GM19324 (cell line): Measurements from ENCODE around the gene TMEM97.

Experiments
- ATAC-seq: cut with Tn5 transposase; IDR thresholded peaks from one replicate; pipeline ENCODE4 v1.9.1; 2021; ENCODE audit warnings: mild to moderate bottlenecking, moderate library complexity; ENCODE audit not compliant: unreplicated experiment, low FRiP score

The TMEM97 gene

DNA sequence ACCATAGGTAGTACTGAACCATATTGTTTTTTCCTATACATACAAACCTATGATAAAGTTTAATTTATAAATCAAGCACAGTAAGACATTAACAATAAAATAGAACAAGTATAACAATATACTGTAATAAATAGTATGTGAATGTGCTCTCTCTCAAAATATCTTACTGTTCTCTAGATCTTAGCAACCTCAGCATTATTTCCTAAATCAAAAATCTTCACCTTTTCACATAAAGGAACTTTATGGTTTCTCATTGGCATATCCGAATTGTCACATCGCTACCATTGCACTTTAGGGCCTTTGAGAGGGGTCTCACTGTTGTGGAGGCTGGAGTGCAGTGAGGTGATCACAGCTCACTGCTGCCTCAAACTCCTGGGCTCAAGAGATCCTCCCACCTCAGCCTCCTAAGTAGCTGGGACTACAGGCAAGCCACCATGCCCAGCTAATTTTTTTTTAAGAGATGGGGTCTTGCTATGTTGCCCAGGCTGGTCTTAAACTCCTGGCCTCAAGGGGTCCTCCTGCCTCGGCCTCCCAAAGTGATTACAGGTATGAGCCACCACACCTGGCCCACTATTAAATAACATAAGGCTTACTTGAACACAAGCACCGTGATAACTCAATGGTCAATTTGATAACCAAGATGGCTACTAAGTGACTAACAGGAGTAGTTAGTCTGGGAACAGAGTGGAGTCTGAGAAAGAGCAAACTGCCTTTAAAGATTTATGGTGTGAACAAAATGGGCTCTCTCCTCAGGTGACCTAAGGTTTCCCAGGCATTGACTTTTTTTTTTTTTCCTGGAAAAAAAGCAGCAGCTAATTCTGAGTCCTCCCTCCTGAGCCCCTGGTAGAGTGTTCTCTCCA lies 2.9 kb upstream of the TMEM97 start:
- no peak for ATAC-seq

DNA sequence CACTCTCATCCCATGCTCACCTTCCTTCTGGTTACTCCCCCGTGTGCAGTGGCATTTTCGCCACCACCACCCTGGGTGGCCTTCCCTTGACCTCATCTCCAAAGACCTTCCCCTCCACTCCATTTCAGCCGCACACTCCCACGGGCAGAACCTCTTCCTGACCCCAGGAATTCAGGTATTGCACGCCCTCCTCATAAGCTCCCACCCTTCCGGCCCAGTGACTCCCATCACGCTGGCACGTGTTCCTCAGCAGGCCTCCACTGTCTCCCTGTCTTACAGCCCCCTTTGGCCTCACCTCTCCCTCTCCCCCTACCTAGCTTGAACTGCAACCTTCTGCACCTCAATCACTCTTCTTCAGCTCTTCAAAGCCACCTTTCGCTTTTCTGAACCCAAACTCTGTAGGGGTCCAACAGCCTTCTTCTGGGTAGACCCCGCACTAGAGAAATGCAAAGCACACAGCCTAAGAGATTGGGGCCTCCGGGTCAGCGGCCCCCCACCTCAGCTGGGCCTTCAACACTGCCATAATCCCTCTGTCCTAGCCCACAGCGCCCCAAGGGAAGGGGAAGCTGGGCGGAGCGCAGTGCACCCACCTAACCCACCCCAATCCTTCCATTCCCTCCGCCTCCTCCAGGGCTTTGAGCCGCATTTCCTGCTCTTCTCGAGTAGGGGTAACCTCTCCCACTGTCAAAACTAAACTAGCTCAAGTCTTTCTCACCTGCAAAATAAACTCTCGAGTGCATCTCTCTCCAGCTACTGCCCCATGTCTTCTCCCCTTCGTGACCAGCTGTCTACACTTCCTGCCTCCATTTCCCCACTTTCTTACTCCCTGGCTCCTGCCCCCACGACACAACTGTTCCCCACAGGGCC lies 1.7 kb upstream of the TMEM97 start:
- no peak for ATAC-seq

DNA sequence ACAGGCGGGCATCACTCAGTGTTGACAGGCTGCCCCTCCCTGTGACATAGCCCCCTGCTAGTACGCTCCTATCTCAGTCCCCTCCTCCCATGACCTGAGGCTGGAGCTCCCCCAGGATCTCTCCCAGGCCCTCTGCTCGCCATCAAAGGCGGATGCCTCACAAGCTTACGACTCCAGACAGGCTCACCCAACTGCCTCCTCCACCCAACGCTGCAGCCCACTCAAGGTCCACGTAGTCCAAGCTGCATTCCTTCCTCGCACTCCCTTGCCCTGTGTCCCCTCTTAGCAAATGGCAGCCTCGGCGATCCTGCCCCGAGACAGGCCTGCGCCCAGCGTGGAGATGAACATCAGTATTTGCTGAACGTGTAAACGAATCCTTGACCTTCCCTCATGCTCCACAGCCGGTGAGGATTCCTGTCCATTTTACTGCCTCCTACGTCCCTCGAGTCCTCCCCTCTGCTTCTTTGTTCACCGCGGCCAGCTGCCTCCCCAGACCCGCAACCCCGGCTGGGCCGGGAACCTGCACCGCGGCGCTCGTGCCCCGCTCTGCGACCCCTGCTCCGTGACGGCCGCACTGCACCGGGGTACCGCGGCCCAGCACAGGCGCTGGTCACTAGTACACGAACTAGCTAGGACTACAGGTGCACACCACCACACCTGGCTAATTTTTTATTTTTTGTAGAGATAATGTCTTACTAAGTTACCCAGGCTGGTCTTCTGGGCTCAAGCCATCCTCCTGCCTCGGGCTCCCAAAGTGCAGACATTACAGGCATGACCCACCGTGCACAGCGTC lies 838 bp upstream of the TMEM97 start:
- peak; percentile 7 for ATAC-seq

DNA sequence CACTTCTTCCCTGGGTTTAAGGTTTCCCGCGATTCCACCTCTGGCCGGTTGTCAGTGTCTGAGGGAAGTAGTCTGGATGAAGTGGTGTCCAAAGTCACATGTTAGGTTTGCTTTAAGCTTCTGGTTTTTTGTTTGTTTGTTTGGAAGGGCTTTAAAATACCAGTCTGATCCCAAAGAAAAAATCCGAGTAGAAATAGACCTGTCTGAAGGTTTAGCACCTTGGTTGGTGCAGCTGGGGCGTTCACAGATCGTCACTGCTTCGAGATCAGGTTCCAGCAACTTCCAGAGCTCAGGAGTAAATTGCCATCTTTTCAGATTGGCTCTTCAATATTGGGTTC lies 567 bp downstream of the TMEM97 start:
- ATAC-seq = no peak

DNA sequence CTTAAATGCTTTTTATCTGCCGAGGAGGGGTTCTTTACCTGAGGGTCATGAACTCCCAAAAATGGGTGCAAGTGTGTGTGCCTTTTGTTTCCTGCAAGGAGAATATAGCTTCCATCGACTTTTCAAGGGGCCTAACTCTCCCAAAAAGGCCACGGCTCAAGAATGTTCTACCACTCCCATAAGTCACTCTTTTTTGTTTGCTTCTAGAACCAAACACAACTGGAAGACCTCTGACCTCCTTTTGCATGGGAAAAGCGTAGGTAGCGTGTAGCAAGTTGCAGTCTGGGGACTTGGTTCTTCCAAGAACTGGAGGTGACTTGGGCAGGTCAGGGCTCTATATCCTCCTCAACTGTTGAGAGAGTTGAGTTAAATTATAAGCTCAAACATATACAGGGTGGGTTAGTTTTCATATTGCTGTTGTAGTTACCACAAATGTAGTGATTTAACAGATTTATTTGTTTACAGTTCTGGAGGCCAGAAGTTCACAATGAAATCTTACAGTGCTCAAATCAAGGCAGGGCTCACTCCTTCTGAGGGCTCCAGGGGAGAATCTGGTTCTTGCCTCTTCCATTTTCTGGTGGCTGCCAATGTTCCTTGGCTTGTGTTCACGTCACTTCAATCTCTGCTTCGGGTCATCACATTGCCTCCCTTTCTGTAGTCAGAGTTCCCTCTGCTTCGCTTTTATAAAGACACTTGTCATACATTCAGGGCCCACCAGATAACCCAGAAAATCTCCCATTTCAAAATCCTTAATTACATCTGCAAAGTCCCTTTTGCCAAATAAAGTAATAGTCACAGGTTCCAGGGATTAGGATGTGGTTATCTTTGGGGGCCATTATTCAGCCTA lies 1.4 kb downstream of the TMEM97 start:
- no peak for ATAC-seq

DNA sequence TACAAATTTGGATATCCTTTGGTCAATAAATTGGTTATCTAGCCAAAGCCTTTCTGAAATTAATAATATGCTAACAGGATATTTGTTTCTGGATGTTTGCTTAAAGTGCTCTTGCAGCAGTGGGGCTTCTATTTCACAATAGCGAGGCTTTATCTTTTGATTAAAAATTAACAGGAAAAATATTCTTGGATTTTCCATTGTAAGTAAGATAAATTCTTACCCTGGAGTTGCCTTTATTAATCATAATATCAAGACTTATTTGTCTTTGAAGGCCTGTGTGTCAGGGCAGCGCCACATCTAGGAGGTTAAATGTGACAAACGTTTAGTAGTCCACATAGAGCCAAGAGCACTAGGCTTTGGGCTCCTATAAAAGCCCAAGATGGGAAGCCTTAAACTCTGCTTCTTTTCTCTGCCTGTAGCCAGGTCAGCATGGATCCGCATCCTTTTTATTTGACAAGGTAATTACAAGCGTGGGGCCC lies 5.3 kb downstream of the TMEM97 start:
- ATAC-seq = no peak

DNA sequence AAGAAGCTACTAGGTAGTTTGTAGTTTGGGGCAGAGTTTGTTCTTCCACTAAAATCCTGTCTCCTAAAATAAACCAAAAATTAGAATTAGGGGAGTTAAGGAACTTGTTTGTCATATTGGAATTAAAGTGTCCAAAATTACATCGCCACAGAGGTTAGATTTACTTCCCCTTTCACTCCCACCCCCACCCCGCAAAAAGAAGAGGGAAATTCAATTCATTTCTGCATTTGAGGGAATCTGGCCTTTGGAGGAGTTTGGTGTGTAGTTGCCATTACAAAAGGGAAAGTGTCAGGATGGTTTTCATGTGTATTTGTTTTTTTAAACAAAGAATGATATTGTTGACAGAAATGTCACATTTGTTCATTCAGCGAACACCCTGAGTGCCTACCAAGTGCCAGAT lies 5.8 kb downstream of the TMEM97 start:
- no peak for ATAC-seq

DNA sequence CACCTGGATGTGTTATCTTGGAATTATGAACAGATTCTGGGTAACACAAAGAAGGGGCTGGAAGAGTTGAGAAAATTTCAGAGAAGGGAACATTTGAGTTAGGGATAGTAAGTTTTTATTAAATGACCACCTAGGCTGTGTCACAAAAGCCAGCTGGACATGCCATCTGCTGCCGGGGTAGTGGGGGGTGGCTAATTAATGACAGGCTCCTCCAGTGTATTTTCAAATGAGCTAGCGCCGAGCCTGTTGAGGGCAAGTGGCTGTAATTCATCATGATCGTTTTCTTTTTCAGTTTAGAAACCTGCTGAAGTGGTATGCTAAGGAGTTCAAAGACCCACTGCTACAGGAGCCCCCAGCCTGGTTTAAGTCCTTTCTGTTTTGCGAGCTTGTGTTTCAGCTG lies 6.2 kb downstream of the TMEM97 start:
- ATAC-seq = no peak

DNA sequence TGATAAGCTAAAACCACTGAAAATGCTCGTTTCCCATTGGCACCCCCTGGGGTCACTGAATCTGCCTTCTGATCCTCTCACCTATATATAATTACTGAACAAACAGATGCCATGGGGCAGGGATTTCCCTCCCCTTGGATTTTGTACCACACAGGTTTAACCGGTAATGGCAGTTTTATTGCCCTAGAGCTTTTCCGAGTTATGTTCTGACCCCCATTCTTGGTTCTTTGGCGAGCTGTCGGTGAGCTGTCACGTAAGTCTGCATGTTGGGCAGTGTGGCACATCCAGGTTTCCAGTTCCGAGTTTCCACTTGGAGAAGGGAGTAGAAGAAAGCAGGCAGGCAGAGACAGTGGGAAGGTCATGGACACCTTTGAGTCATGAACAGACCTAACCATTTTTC lies 7.1 kb downstream of the TMEM97 start:
- ATAC-seq = no peak

DNA sequence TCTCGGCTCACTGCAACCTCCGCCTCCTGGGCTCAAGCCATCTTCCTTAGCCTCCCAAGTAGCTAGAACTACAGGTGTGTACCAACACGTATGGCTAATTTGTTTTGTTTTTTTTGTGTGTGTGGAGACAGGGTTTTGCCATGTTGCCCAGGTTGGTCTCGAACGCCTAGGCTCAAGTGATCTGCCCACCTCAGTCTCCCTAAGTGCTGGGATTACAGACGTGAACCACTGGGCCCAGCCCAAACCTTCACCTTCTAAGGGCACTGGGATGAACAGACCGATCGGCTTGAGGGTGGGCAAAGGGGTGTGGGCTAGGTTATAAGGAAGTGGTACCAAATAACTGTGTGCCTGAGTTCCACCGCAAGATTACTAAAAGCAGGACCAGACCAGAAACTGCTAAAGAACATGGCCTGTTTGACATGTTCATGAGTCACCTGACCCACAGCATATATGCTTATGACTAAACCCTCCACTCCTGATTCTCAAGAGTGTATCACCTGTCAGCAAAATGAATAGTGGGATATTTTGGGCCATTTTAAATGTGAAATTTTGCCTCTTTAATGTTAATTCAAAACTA lies 8.1 kb downstream of the TMEM97 start:
- ATAC-seq = no peak

DNA sequence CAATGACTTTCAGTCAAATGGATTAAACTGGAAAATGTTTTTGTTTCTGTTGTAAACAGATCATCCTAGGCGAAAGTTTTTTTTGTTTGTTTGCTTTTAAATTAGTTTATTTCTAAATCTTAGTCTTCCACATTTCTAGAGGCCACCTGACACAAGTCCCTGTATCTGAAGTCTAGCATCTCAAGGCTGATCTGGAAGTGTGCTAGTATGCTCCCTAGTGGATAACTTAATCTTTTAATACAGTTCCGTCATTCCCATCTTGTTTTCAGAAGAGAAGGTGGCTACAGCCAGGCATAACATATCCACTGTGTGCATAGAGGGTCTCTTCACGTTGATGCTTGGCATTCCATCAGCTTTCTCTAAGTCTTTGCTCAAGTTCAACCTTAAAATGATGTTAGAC lies 8.7 kb downstream of the TMEM97 start:
- ATAC-seq = no peak

DNA sequence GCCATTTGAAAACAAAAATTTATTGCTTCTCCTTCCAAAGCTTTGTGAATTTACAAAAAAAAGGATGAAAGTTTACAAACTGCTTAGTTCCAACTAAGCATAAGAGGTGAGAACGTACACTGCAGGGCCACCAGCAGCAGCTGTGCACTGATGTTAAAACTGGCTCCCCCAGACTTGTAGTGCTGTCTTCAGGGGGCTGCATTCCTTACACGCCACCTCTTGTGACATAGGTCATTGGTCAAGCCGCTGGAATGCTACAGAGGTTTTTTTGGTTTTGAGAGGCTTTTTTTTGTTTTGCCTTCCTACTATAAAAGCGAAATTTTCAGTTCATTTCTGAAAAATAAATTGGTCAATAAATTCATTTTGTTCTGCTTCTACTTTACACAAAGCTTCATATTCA lies 9.3 kb downstream of the TMEM97 start:
- ATAC-seq = no peak

DNA sequence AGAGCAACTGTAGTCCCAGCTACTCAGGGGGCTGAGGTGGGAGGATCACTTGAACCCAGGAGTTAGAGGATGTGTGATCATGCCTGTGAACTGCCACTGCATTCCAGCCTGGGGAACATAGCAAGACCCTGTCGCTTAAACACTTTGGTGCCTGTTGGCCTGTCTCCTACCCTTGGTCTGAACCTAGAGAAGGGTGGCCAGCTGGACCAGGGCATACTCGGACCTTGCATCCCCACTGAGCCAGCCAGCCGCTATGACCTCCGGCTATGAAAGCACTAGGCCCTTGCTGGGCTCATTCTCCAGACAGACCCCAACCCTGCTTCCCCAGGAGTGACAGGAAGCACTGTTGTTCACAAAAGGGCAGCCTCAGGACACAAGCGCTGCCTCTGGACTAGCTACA lies 11.7 kb downstream of the TMEM97 start:
- ATAC-seq = no peak

DNA sequence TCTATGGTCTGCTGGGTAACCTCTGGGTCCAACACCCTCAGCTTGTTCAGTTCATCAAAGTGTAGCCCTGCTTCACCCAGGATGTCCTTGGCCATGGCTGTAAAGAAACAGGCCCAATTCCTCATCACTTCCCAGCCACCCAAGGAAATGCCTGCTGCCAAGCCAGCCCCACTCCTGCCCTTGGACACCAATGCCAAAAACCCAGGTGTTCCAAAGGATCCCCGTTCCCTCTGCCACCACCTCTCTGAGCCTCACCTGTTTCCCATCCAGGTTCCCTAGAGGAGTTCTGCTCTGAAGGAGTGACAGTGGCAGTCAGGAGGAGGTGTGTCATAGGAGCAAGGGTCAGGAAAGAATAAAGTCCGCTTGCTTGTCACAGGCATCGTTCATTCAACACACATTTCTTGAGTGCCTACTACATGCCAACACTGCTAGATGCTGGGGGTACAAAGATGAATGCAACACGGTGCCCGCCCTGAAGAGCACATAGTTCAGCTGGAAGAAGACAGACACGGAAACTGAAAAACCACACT lies 13.0 kb downstream of the TMEM97 start:
- no peak for ATAC-seq

DNA sequence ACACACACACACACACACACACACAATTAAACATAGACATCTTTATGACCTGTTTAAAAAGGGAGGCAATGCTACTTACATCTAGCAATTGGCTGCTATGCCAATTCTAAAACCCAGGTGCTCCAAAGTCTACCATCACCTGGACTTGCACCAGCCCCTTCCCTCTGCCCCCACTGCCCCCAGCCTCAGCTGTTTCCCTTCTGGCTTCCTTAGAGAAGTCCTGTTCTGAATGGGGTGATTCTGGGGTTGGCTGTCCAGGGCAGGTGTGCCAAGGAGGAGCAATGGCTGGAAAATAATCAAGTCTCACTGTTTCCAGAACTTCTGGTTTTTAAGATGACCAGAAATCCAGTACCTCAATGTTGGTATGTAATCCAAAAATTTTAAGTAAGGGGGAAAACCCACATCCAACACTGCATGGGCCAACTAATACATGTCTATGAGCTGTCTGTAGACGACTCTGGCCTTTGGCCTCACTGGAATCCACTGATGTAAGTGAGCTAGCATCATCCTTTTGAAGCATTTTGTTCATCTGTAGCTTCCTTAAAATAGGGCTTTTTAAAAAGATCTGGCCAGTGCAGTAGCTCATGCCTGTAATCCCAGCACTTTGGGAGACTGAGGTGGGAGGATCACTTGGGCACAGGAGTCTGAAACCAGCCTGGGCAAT lies 14.2 kb downstream of the TMEM97 start:
- no peak for ATAC-seq

DNA sequence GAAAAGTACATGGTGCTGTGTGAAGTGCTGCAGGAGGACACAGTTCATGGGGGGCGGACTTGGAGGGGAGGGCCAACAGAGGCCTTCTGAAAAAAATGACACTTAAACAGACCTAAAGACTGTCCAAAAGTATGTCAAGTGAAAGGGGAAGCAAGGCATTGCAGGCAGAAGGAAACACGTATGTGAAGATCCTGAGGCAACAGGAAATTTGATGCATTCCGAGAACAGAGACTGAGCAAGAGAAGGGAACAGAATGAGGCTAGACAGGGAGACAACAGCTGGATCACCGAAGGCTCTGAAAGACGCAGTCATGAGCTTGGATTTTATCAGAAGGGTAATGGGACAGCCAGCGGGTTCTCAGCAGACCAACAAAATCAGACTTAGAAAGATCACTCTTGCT lies 15.2 kb downstream of the TMEM97 start:
- ATAC-seq = no peak

DNA sequence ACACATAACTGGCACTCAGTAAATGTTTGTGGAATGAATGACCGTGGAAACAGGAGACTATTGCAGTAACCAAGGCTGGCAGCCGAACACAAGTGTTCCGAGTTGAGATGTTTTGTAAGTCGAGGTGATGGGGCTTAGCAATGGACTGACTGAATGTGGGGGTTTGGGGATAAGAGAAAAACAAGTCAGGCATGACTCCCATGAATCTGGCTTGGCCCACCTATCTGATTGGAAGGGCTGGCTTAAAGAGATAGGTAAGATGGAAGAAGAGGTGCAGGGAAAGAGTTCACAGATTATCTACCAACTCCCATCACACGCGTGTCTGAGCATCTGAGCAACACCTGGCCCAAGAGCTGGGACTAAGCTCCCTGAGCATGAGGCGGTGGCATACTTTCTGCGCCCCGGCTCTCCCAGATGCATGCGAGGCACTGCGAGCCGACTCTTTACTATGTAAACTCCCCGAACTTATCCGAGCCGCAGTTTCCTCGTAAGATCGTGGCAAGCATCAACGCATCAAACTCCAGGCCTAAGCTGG lies 15.7 kb downstream of the TMEM97 start:
- ATAC-seq = no peak

DNA sequence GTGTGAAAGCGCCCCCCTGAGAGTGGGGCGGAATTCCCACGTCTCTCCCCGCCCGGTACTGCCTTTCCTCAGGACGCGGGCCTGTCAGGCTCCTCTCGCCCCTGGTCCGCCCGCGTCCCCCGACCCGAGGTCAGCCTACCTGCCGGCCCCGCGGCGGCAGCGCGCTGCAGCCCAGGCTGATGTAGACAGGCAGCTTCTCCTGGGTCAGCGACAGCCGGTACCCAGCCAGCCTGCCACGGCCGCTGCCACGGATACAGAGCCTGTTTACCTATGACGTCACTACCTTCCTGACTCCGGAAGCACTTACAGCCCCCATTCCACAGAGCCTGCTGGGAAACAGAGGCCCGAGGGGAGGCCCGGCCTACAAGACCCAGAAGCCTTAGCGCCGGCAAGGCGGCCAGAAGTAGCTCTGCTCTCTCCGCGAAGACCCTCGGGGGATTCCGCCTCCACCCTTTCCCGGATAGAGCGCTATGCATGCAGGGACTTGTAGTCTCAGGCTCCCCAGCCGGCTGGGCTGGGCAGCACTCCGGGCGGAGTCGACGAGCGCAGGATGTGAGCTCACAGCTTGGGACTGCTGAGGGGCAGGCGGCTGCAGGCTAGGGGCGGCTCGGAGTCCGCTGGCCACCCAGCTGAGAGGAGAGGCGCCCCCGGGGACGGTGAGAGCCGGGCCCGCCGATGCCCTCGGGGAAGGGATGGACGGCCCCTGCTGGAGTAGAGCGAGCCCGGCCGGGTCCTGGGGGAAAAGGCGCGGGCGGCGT lies 16.4 kb downstream of the TMEM97 start, which contains the start of the genes IFT20 and TNFAIP1:
TSS of gene IFT20 (minus strand) at position 272 of the 758 bp plus-strand sequence. CDS start 3,487 bp downstream, outside the sequence.
TSS of gene TNFAIP1 (plus strand) at position 561 of the 758 bp plus-strand sequence. CDS start 3,761 bp downstream, outside the sequence.
- ATAC-seq = peak; percentile 97
